ENCODE measurements around the gene WDR35.
A peak's percentile ranks its signal among the peaks of the same experiment; 100 is the strongest.

WDR35 gene

GRCh38 chr2:19868224-19868623 lies 121.7 kb downstream of the WDR35 start:
- H3K9ac ChIP-seq (ENCODE audit: low read length): peak overlapping the region; percentile 39; the same call in 1 of the 2 replicates

GRCh38 chr2:19866771-19867170 lies 123.1 kb downstream of the WDR35 start:
- Histone ChIP-seq H3K9me3 (replicated peaks; ENCODE audit: insufficient read depth, low read length) (no peaks in the 10 kb centered on the region), H4K20me1 (ENCODE audit: insufficient read depth, low read length) (no peaks in the 10 kb centered on the region), H3F3A (ENCODE audit: insufficient read depth, low read length) (no peaks in the 10 kb centered on the region), H3K36me3 (replicated peaks; ENCODE audit: insufficient read depth, low read length) (no peaks in the 10 kb centered on the region), H3K79me2 (ENCODE audit: low read length) (no peaks in the 10 kb centered on the region), H3K27me3 (replicated peaks; ENCODE audit: insufficient read depth, low read length) (no peaks in the 10 kb centered on the region), H3K4me1 (ENCODE audit: low read length) (no peaks in the 10 kb centered on the region), H3K27ac (ENCODE audit: low read length) (no peak overlapping the region), H3K9ac (ENCODE audit: low read length) (no peak overlapping the region), H3K4me3 (ENCODE audit: low read length) (no peak overlapping the region), H2AFZ (ENCODE audit: low read length) (no peak overlapping the region), H3K4me2 (ENCODE audit: low read depth, low read length) (no peak overlapping the region), H3K9me2 (replicated peaks; ENCODE audit: insufficient read depth, low read length) (no peaks in the 10 kb centered on the region)
- no peak for DNase-seq
- TF ChIP-seq EZH2 (optimal IDR thresholded peaks at IDR 0.05; ENCODE audit: low read depth, low read length): no peak
- no peak for TF ChIP-seq CTCF (IDR thresholded peaks at IDR 0.05; ENCODE audit: low read length)
- no peak for TF ChIP-seq EZH2phosphoT487 (IDR thresholded peaks at IDR 0.05; ENCODE audit: low read length)

More at GRCh38 chr2:19868224-19868623, 121.7 kb downstream of the WDR35 start:
- Histone ChIP-seq H3K27ac (ENCODE audit: low read length) (no peak overlapping the region), H3K36me3 (replicated peaks; ENCODE audit: insufficient read depth, low read length) (no peaks in the 10 kb centered on the region), H4K20me1 (ENCODE audit: insufficient read depth, low read length) (no peaks in the 10 kb centered on the region), H3K79me2 (ENCODE audit: low read length) (no peaks in the 10 kb centered on the region), H3F3A (ENCODE audit: insufficient read depth, low read length) (no peaks in the 10 kb centered on the region), H3K27me3 (replicated peaks; ENCODE audit: insufficient read depth, low read length) (no peaks in the 10 kb centered on the region), H2AFZ (ENCODE audit: low read length) (peak overlapping the region; percentile 98), H3K4me2 (ENCODE audit: low read depth, low read length) (peak overlapping the region; percentile 92), H3K4me3 (ENCODE audit: low read length) (peak overlapping the region; percentile 67), H3K4me1 (ENCODE audit: low read length) (no peaks in the 10 kb centered on the region), H3K9me2 (replicated peaks; ENCODE audit: insufficient read depth, low read length) (no peaks in the 10 kb centered on the region), H3K9me3 (replicated peaks; ENCODE audit: insufficient read depth, low read length) (no peaks in the 10 kb centered on the region)
- TF ChIP-seq EZH2 (optimal IDR thresholded peaks at IDR 0.05; ENCODE audit: low read depth, low read length) (no peak), CTCF (IDR thresholded peaks at IDR 0.05; ENCODE audit: low read length) (no peak), EZH2phosphoT487 (IDR thresholded peaks at IDR 0.05; ENCODE audit: low read length) (no peak)
- DNase-seq: no peak

DNA sequence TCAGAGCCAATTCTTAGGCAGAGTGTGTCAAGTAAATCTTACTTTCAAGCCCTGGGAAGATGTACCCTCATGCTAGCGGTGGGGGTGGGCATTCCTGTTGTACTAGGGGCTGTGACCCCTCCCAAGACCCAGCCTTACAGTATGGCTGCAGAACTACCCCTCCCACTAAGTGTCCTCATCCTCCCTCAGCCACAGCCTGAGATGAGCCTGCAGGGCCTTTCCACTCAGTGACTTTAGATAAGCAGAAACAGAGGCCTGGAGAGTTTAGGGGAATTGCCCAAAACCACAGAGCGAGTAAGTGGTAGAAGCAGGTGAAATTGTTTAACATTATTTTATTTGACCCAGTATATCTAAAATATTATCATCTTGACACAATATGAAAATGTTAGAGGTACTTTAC lies 124.8 kb downstream of the WDR35 start:
- Histone ChIP-seq H3K36me3 (replicated peaks; ENCODE audit: insufficient read depth, low read length) (no peaks in the 10 kb centered on the region), H3F3A (ENCODE audit: insufficient read depth, low read length) (no peaks in the 10 kb centered on the region), H3K4me1 (ENCODE audit: low read length) (no peaks in the 10 kb centered on the region), H3K27ac (ENCODE audit: low read length) (no peak overlapping the region), H4K20me1 (ENCODE audit: insufficient read depth, low read length) (no peaks in the 10 kb centered on the region), H3K27me3 (replicated peaks; ENCODE audit: insufficient read depth, low read length) (no peaks in the 10 kb centered on the region), H3K4me2 (ENCODE audit: low read depth, low read length) (no peak overlapping the region), H3K9me3 (replicated peaks; ENCODE audit: insufficient read depth, low read length) (no peaks in the 10 kb centered on the region), H3K4me3 (ENCODE audit: low read length) (no peak overlapping the region), H3K9me2 (replicated peaks; ENCODE audit: insufficient read depth, low read length) (no peaks in the 10 kb centered on the region), H3K9ac (ENCODE audit: low read length) (no peak overlapping the region), H2AFZ (ENCODE audit: low read length) (no peak overlapping the region), H3K79me2 (ENCODE audit: low read length) (no peaks in the 10 kb centered on the region)
- no peak for TF ChIP-seq EZH2phosphoT487 (IDR thresholded peaks at IDR 0.05; ENCODE audit: low read length)
- no peak for DNase-seq

DNA sequence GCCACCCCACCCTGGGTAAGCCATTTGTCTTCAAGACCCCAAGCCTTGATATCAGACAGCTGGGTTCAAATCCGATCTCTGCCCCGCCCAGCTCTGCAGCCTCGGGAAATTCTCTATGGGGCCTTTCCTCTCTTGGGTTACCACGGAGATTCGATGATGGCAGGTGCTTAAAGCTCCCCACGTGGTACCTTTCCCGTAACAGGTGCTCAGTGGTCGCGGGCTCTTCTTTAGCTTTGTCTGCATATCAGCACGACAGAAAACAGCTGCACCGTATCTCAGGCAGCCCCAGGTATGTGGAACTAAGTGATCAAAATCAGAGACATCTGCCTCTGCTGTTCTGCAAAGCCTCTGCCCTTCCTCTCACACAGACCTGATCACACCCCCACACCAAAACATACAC lies 125.5 kb downstream of the WDR35 start:
- H3K4me1 ChIP-seq (ENCODE audit: low read length): no peaks in the 10 kb centered on the region
- H3K4me2 ChIP-seq (ENCODE audit: low read depth, low read length): no peak overlapping the region
- no peaks in the 10 kb centered on the region for H3K9me2 ChIP-seq (replicated peaks; ENCODE audit: insufficient read depth, low read length)
- H3K9ac ChIP-seq (ENCODE audit: low read length): no peak overlapping the region
- H3K27ac ChIP-seq (ENCODE audit: low read length): no peak overlapping the region
- TF ChIP-seq CTCF (IDR thresholded peaks at IDR 0.05; ENCODE audit: low read length): no peak
- TF ChIP-seq EZH2phosphoT487 (IDR thresholded peaks at IDR 0.05; ENCODE audit: low read length): no peak
- TF ChIP-seq EZH2 (optimal IDR thresholded peaks at IDR 0.05; ENCODE audit: low read depth, low read length): no peak
- no peak overlapping the region for H2AFZ ChIP-seq (ENCODE audit: low read length)
- H3K9me3 ChIP-seq (replicated peaks; ENCODE audit: insufficient read depth, low read length): no peaks in the 10 kb centered on the region
- H3K27me3 ChIP-seq (replicated peaks; ENCODE audit: insufficient read depth, low read length): no peaks in the 10 kb centered on the region
- no peak for DNase-seq
- H3K4me3 ChIP-seq (ENCODE audit: low read length): no peak overlapping the region
- H3K79me2 ChIP-seq (ENCODE audit: low read length): no peaks in the 10 kb centered on the region
- no peaks in the 10 kb centered on the region for H4K20me1 ChIP-seq (ENCODE audit: insufficient read depth, low read length)
- H3F3A ChIP-seq (ENCODE audit: insufficient read depth, low read length): no peaks in the 10 kb centered on the region
- no peaks in the 10 kb centered on the region for H3K36me3 ChIP-seq (replicated peaks; ENCODE audit: insufficient read depth, low read length)

Measured in MM.1S (cell line).